Pancreas (tissue), 10 donors: Measurements from ENCODE around the gene FGF2. TPM values are rescaled to one million over a fixed set of nuclear protein-coding genes. Genes with fewer than 3 reads are reported as not detected.
A peak's percentile ranks its signal among the peaks of the same experiment; 100 is the strongest.
"Not testable (repeated sequence)": the region's sequence is repeated elsewhere in the genome, so short reads cannot be mapped to it uniquely, and the experiment has no call there.

Experiments
- ATAC-seq, 4 donors: fragments of 200-7000 bp; cut with Tn5 transposase; one replicate each; pipeline versions ENCODE4 v1.8.0 to v1.9.1; 2020; ENCODE audit warnings: mild to moderate bottlenecking in 4 of 4, moderate library complexity in 4 of 4
- DNase-seq, 6 donors: peaks; one replicate each; pipeline ENCODE4 v3.0.0-alpha.2; 2020
- FAIRE-seq: peaks from 2 replicates; lab custom pipeline; 2012; peaks lifted over from hg19 to GRCh38; lab: Jason Lieb, UNC
- H3K27ac ChIP-seq, 4 donors: fragments of 200-600 bp; sonication (generic); 1 replicate in 3 of 4; 2 replicates in 1 of 4; pipeline versions ENCODE4 v1.5.0 to v1.8.0; 2020
- H3K27me3 ChIP-seq, 4 donors: fragments of 200-600 bp; one replicate each; pipeline ENCODE4 v1.8.0; 2021
- H3K36me3 ChIP-seq, 3 donors: fragments of 200-600 bp; sonication (generic) in 1 of 3; one replicate each; pipeline versions ENCODE4 v1.5.0 to v1.8.0; 2020 to 2021
- H3K4me1 ChIP-seq, 3 donors: fragments of 200-600 bp; one replicate each; pipeline ENCODE4 v1.8.0; 2021
- H3K4me3 ChIP-seq, 4 donors: fragments of 200-600 bp; sonication (generic) in 2 of 4; one replicate each; pipeline versions ENCODE4 v1.5.0 to v1.8.0; 2020 to 2021
- H3K9me3 ChIP-seq, 4 donors: fragments of 200-600 bp; one replicate each; pipeline ENCODE4 v1.8.0; 2021
- WGBS, 2 donors: extraction: QIAGEN DNeasy Blood & Tissue Kit; methylation state at CpG; one replicate each; pipeline ENCODE4 v1.1.7; 2013; 5-methylcytosine and 5-hydroxymethylcytosine counted together
- intact Hi-C, 3 donors: fragments of 100-400 bp; cut with DNase I; formaldehyde crosslinking; loops; one replicate each; pipeline versions ENCODE4 v1.11.1 to v1.14.2; 2022
- polyA plus RNA-seq, 2 donors: library from polyadenylated mRNA; stranded (reverse); fragments of 200-250 nt; gene quantifications; one replicate each; pipeline ENCODE4 v1.2.3, GENCODE V29; 2013
- total RNA-seq, 6 donors: library from RNA; stranded (reverse); fragmentation: NEBNext Ultra II Directional in 4 of 6; extraction: Animal tissue kit (Norgen Biotek cat#: 25700) in 4 of 6; gene quantifications; one replicate each; pipeline versions ENCODE4 v1.2.1 to v1.2.4, GENCODE V29; 2021 to 2023
- TF ChIP-seq, protein P1 (sequence below), 4 donors: fragments of 200-600 bp; sonication (generic) in 3 of 4; IDR thresholded peaks; one replicate each; pipeline versions ENCODE4 v1.5.0 to v1.8.0; 2021; ENCODE audit warnings: antibody characterized with exemption in 4 of 4
- donor health status: healthy with polysubstance abuse.
- donor health status: DM: no; HTN: no; CAD: no; lungs with moderate emphysema.
- donor health status: DM: no; HTN: no; CAD: no.
- donor health status: control.
- donor health status: control.
- donor health status: Bipolar disorder and iron deficiency.
- donor health status: DM: yes; HTN: yes; CAD: no.
- donor health status: DM: no; HTN: no; CAD: no.
- donor health status: DM: no; HTN: no; CAD: no.
- donor health status: DM: yes; HTN: yes; CAD: no.

Gene FGF2
- total and polyA plus RNA-seq, 8 donors, result 0.41 to 1.6 (median 0.71) TPM

DNA sequence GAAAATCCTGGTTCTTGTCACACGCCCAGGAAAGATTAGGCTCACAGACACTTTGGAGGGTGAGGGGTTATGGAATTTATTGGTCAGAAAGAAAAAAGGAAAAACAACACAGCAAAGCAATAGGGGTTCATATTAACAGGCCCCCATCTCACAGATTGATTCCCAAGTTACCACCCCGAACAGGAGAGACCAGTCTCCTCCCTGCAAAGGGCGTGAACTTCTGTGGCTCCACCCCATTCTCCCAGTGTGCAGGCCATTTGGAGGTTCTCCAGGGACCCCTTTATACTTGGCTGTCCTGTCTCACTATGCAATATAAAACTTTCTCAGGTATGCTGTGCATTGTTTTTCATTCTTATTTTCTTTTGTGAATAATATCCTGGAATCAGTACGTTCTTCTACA, 7.4 kb downstream of the FGF2 start:
- TF ChIP-seq, protein P1, sequence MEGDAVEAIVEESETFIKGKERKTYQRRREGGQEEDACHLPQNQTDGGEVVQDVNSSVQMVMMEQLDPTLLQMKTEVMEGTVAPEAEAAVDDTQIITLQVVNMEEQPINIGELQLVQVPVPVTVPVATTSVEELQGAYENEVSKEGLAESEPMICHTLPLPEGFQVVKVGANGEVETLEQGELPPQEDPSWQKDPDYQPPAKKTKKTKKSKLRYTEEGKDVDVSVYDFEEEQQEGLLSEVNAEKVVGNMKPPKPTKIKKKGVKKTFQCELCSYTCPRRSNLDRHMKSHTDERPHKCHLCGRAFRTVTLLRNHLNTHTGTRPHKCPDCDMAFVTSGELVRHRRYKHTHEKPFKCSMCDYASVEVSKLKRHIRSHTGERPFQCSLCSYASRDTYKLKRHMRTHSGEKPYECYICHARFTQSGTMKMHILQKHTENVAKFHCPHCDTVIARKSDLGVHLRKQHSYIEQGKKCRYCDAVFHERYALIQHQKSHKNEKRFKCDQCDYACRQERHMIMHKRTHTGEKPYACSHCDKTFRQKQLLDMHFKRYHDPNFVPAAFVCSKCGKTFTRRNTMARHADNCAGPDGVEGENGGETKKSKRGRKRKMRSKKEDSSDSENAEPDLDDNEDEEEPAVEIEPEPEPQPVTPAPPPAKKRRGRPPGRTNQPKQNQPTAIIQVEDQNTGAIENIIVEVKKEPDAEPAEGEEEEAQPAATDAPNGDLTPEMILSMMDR (IDR thresholded peaks at IDR 0.05), result no peak
- Histone ChIP-seq H3K36me3 (no peaks in the 10 kb centered on the region), H3K27ac (no peak overlapping the region), H3K4me3 (no peak overlapping the region), H3K4me1 (no peaks in the 10 kb centered on the region), H3K9me3 (no peaks in the 10 kb centered on the region), H3K27me3 (no peaks in the 10 kb centered on the region)
- 68 to 76% methylated on average over 4 of the region's 4 CpGs for WGBS, 2 donors
- intact Hi-C loops, result no loop called here
- no peak for DNase-seq
- FAIRE-seq, result no peak
- ATAC-seq, result no peak

DNA sequence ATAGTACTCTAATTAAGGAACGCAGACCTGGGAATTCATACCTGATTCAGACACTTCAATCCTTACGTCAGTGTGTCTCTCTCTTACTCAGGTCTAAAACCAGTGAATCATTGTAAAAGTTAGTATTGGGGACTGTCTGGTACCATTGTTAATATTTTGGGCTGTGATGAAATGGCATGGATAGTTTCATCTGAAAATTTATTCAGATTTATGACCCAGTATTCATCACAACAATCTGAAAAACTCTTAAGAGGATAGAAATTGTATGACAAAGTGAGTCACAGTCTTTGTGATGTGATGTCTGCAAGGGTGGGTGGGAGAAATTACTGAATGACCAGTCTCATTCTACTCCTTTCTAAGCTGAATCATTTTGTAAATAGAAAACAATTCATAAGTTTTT, 10.3 kb downstream of the FGF2 start:
- TF ChIP-seq, protein P1 (IDR thresholded peaks at IDR 0.05), result no peak
- intact Hi-C loops, result no loop called here
- H3K36me3 ChIP-seq, result no peaks in the 10 kb centered on the region
- H3K4me3 ChIP-seq, result no peak overlapping the region
- FAIRE-seq, result no peak
- H3K9me3 ChIP-seq, result no peaks in the 10 kb centered on the region
- H3K27me3 ChIP-seq, result no peaks in the 10 kb centered on the region
- no peak for DNase-seq
- WGBS, 2 donors, result 43 to 59% methylated on average over 2 of the region's 2 CpGs
- no peak for ATAC-seq
- H3K4me1 ChIP-seq, result no peaks in the 10 kb centered on the region
- no peak overlapping the region for H3K27ac ChIP-seq

DNA sequence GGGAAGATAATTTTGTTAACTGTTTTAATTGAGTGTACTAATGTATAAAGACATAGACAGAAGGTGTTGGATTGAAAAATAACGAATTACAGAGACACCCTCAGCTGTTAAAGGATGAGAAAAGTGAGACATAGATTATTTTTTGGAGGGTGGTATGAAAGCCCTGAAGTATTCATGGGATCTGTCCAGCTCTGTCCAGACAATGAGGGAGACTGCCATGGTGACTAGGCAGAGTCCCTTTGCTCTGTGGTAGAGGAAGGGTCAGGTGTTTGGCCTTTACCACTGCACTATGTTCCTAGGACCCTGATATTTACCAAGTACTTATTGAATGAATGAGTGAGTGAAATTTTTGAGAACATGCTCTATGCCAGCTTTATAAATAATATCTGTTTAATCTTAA, 11.4 kb downstream of the FGF2 start:
- intact Hi-C loops, result no loop called here
- no peak for FAIRE-seq
- H3K27me3 ChIP-seq, result no peaks in the 10 kb centered on the region

DNA sequence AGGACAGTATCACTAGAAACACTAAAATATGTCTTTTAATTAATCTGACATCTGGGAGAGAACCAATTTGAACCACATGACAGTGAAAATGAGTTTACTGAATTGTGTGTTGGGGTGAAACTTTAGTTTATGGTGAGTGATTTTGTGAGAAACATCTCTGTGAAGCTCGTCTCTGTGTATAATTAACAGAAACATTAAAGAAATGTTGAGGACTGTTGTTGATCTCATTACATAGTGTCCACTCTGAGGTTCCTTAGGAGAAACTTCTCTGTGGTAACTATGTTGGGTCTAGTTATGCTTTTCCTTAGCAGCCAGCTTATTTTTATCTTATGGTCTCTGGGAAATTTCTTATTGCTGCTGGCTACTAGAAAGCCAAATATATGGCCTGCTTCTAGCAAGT, 15.8 kb downstream of the FGF2 start:
- DNase-seq (no peak), ATAC-seq (no peak), FAIRE-seq (no peak)
- Histone ChIP-seq H3K36me3 (no peaks in the 10 kb centered on the region), H3K9me3 (no peaks in the 10 kb centered on the region), H3K4me3 (no peak overlapping the region), H3K27ac (no peak overlapping the region), H3K4me1 (peaks cover 0 to 2% (median 0%) of the 10 kb centered on the region in 3 donors), H3K27me3 (no peaks in the 10 kb centered on the region)
- WGBS, 2 donors, result 48 to 59% methylated on average over 1 of the region's 1 CpG
- TF ChIP-seq, protein P1 (IDR thresholded peaks at IDR 0.05), result no peak
- intact Hi-C loops, result no loop called here

More for the DNA sequence above, 11.4 kb downstream of the FGF2 start:
- no peak overlapping the region for H3K4me3 ChIP-seq
- H3K4me1 ChIP-seq, result peaks cover 0 to under 1% (median 0%) of the 10 kb centered on the region in 3 donors
- TF ChIP-seq, protein P1 (IDR thresholded peaks at IDR 0.05), result no peak
- ATAC-seq (no peak), DNase-seq (no peak)
- 46 to 49% methylated on average over 1 of the region's 1 CpG for WGBS, 2 donors
- no peaks in the 10 kb centered on the region for H3K36me3 ChIP-seq
- H3K9me3 ChIP-seq, result no peaks in the 10 kb centered on the region
- no peak overlapping the region for H3K27ac ChIP-seq

DNA sequence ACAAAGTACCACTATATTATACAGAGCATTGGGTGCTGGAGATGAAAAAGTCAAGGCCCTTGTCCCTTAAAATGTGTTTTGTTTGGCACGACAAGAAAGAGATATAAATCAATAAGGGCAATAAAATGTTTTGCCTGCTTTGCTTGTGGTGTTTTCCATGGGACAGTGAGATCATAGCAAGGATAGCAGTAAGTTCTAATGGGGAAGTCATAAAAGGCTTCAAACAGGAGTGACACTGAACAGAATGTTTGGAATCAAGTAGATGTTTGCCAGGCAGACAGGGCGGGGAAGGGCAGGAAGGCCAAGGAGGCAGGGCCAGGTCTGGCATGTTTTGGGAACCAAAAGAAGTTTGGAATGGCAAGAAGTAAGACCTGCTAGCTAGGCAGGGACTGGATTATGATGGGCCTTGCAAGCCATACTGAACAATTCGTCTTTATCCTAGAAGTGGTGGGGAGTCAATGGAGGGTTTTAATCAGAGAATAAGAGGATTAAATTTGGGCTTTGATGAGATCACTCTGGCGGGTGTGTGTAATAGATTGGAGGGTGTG, 16.4 kb downstream of the FGF2 start:
- peak; percentile 70 for FAIRE-seq
- peaks cover 0 to 2% (median 0%) of the 10 kb centered on the region in 3 donors for H3K4me1 ChIP-seq
- no peaks in the 10 kb centered on the region for H3K9me3 ChIP-seq
- intact Hi-C loops, result no loop called here
- no peak overlapping the region for H3K4me3 ChIP-seq
- DNase-seq, result no peak
- H3K27me3 ChIP-seq, result no peaks in the 10 kb centered on the region
- ATAC-seq, result peak in 2 of 4 donors; percentile 36 to 73
- TF ChIP-seq, protein P1 (IDR thresholded peaks at IDR 0.05), result no peak
- WGBS, 2 donors, result 44 to 56% methylated on average over 4 of the region's 4 CpGs
- H3K36me3 ChIP-seq, result no peaks in the 10 kb centered on the region
- H3K27ac ChIP-seq, result no peak overlapping the region

DNA sequence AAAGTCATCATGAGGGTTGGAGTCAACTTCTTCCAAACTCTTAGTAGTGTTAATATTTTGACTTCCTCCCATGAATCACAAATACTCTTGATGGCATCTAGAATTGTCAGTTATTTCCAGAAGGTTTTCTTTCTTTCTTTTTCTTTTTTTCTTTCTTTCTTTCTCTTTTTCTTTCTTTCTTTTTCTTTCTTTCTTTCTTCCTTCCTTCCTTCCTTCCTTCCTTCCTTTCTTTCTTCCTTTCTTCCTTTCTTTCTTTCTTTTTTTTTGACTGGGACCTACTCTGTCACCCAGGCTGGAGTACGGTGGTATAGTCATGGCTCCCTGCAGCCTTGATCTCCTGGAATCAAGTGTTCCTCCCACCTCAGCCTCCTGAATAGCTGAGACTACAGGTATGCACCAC, 17.8 kb downstream of the FGF2 start:
- DNase-seq, H3K27ac ChIP-seq, H3K36me3 ChIP-seq, H3K4me3 ChIP-seq, intact Hi-C loops, H3K9me3 ChIP-seq, ATAC-seq, H3K4me1 ChIP-seq, H3K27me3 ChIP-seq, FAIRE-seq: not testable (repeated sequence)
- 94 to 100% methylated on average over 1 of the region's 1 CpG for WGBS, 2 donors
